K562 (cell line): Measurements from ENCODE around the gene CDKN2D. TPM values are rescaled to one million over a fixed set of nuclear protein-coding genes. Genes with fewer than 3 reads are reported as not detected.

ENCODE experiments used
- ATAC-seq: fragments of 200-7000 bp; cut with Tn5 transposase; 3 replicates; pipeline ENCODE4 v1.9.1; 2020; ENCODE audit warnings: moderate library complexity
- BruUV-seq: library from RNA; stranded (reverse); fragments of 400-500 nt; replicated peaks from 2 replicates; lab custom pipeline; 2021; lab: Mats Ljungman, UMichigan
- CTCF ChIA-PET: fragments of 300-600 bp; formaldehyde crosslinking; extraction: SDS; loops from one replicate; lab custom pipeline; 2021; ENCODE audit warnings: low intra/inter-chr PET ratio; lab: Yijun Ruan, JAX
- POLR2A ChIA-PET: fragments of 300-600, 350-650 bp; sonication (Branson Sonifier 250); formaldehyde crosslinking; extraction: SDS; loops from one replicate; lab custom pipeline; 2021; ENCODE audit warnings: antibody characterized with exemption, inconsistent platforms; lab: Yijun Ruan, JAX
- DNase-seq, 4 experiments: peaks; one replicate each; pipeline versions ENCODE4 v3.0.0 to v3.0.0-alpha.2; 2011 to 2018; ENCODE audit warnings: low spot score in 3 of 4, mixed read lengths in 3 of 4; ENCODE audit errors: extremely low read depth in 1 of 4
- FAIRE-seq: peaks from 2 replicates; lab custom pipeline; 2011; peaks lifted over from hg19 to GRCh38; lab: Jason Lieb, UNC
- H2AFZ ChIP-seq: 2 replicates; pipeline ENCODE4 v1.6.0; 2011; ENCODE audit warnings: low read depth, low read length, control low read depth, inconsistent platforms
- H3K27ac ChIP-seq: fragments of 200-600 bp; 3 replicates; pipeline ENCODE4 v1.8.0; 2011; ENCODE audit warnings: low read depth, mild to moderate bottlenecking, control low read depth, inconsistent platforms, low read length, moderate library complexity, mixed read lengths; ENCODE audit errors: extremely low read depth
- H3K27me3 ChIP-seq, 2 experiments: fragments of 300-600 bp in 1 of 2; 2 replicates in 1 of 2; 3 replicates in 1 of 2; pipeline versions ENCODE4 v1.6.0 to v1.8.0; 2011; ENCODE audit warnings: inconsistent platforms in 2 of 2, low read length in 2 of 2, mild to moderate bottlenecking in 1 of 2, mixed read lengths in 1 of 2, moderate library complexity in 1 of 2; ENCODE audit not compliant: control insufficient read depth in 2 of 2, insufficient read depth in 2 of 2
- H3K36me3 ChIP-seq: fragments of 300-600 bp; 3 replicates; pipeline ENCODE4 v1.8.0; 2011; ENCODE audit warnings: mild to moderate bottlenecking, low read length, inconsistent platforms; ENCODE audit not compliant: control insufficient read depth, insufficient read depth
- H3K4me1 ChIP-seq, 2 experiments: fragments of 200-600 bp in 1 of 2; replicated peaks in 1 of 2; 2 replicates in 1 of 2; 3 replicates in 1 of 2; pipeline versions ENCODE4 v1.5.1 to v1.8.0; 2011; ENCODE audit warnings: inconsistent platforms in 2 of 2, low read length in 2 of 2, mild to moderate bottlenecking in 1 of 2, mixed read lengths in 1 of 2, moderate library complexity in 1 of 2; ENCODE audit not compliant: control insufficient read depth in 2 of 2, insufficient read depth in 2 of 2
- H3K4me2 ChIP-seq: 2 replicates; pipeline ENCODE4 v1.6.1; 2011; ENCODE audit warnings: low read length, control low read depth, inconsistent platforms, mixed read lengths; ENCODE audit not compliant: insufficient read depth
- H3K4me3 ChIP-seq: fragments of 200-600 bp; sonication (generic), shearing (Covaris generic); 2 replicates; pipeline ENCODE4 v1.5.1; 2016; ENCODE audit warnings: control low read depth, inconsistent platforms
- H3K79me2 ChIP-seq: fragments of 200-600 bp; 3 replicates; pipeline ENCODE4 v1.8.0; 2011; ENCODE audit warnings: low read length, inconsistent platforms; ENCODE audit not compliant: control insufficient read depth, insufficient read depth
- H3K9ac ChIP-seq, 2 experiments: 2 replicates each; pipeline versions ENCODE4 v1.6.0 to v1.6.1; 2011; ENCODE audit warnings: low read depth in 2 of 2, low read length in 2 of 2, control low read depth in 1 of 2, inconsistent platforms in 1 of 2, mild to moderate bottlenecking in 1 of 2, mixed read lengths in 1 of 2; ENCODE audit not compliant: insufficient read depth in 1 of 2
- H3K9me1 ChIP-seq: one replicate; pipeline ENCODE4 v1.6.0; 2011; ENCODE audit warnings: inconsistent platforms, mild to moderate bottlenecking, low read length, moderate library complexity; ENCODE audit not compliant: control insufficient read depth, insufficient read depth
- H3K9me3 ChIP-seq: replicated peaks from 2 replicates; pipeline ENCODE4 v1.5.1; 2011; ENCODE audit warnings: low read depth, low read length, inconsistent platforms; ENCODE audit not compliant: control insufficient read depth, insufficient read depth
- H4K20me1 ChIP-seq: replicated peaks from 2 replicates; pipeline ENCODE4 v1.6.1; 2011; ENCODE audit warnings: low read length, inconsistent platforms, mixed read lengths; ENCODE audit not compliant: control insufficient read depth, insufficient read depth
- AFF4 ChIP-seq: sonication (generic); formaldehyde crosslinking; IDR thresholded peaks from 2 replicates; pipeline ENCODE4 v1.8.0; 2023; ENCODE audit warnings: mild to moderate bottlenecking, missing genetic modification reagents
- ARID3A ChIP-seq: IDR thresholded peaks from 2 replicates; pipeline ENCODE4 v1.6.1; 2012; ENCODE audit warnings: low read depth, low read length, improper control_type of control experiment, borderline replicate concordance
- BCOR ChIP-seq: fragments of 450-650 bp; IDR thresholded peaks from 2 replicates; pipeline ENCODE4 v1.6.1; 2016
- EP400 ChIP-seq: fragments of 450-650 bp; IDR thresholded peaks from 2 replicates; pipeline ENCODE4 v1.6.1; 2017; ENCODE audit warnings: antibody characterized with exemption, mild to moderate bottlenecking, moderate library complexity
- HBP1 ChIP-seq: fragments of 450-650 bp; formaldehyde crosslinking; IDR thresholded peaks from 2 replicates; pipeline ENCODE4 v1.4.0; 2022; ENCODE audit warnings: missing genetic modification characterization
- STAT6 ChIP-seq: sonication (generic); formaldehyde crosslinking; IDR thresholded peaks from 2 replicates; pipeline ENCODE4 v1.8.1; 2023; ENCODE audit warnings: mild to moderate bottlenecking, missing genetic modification reagents
- TAL1 ChIP-seq: fragments of 450-650 bp; IDR thresholded peaks from 2 replicates; pipeline ENCODE4 v1.6.1; 2016; ENCODE audit warnings: mild to moderate bottlenecking
- THRB ChIP-seq: fragments of 450-650 bp; formaldehyde crosslinking; conservative IDR thresholded peaks from 2 replicates; pipeline ENCODE4 v1.4.0; 2022; ENCODE audit warnings: mild to moderate bottlenecking, missing genetic modification characterization
- ZNF165 ChIP-seq: fragments of 250-450 bp; sonication (Bioruptor Pico); IDR thresholded peaks from 2 replicates; pipeline ENCODE4 v1.4.0; 2020; ENCODE audit warnings: borderline replicate concordance
- ZNF316 ChIP-seq: fragments of 450-650 bp; IDR thresholded peaks from 2 replicates; pipeline ENCODE4 v1.6.1; 2016
- ZNF408 ChIP-seq: fragments of 250-450 bp; sonication (Bioruptor Pico); IDR thresholded peaks from 2 replicates; pipeline ENCODE4 v1.4.0; 2020; ENCODE audit warnings: low read depth, mild to moderate bottlenecking, moderate library complexity
- ZNF707 ChIP-seq: fragments of 250-450 bp; sonication (Bioruptor Pico); conservative IDR thresholded peaks from 2 replicates; pipeline ENCODE4 v1.8.0; 2022; ENCODE audit warnings: inconsistent platforms, mild to moderate bottlenecking, moderate library complexity
- WGBS: fragments of 100-300 bp; shearing (Covaris generic); methylation state at CpG from one replicate; pipeline ENCODE4 v1.1.6; 2016; ENCODE audit warnings: low coverage, mixed read lengths; ENCODE audit not compliant: insufficient coverage; ENCODE audit errors: missing lambda C conversion rate; 5-methylcytosine and 5-hydroxymethylcytosine counted together
- in situ Hi-C: fragments of 300-500 bp; cut with MboI; formaldehyde crosslinking; loops from 4 replicates; pipeline ENCODE4 v1.15.0; 2018; ENCODE audit warnings: inconsistent platforms, mixed read lengths
- intact Hi-C: fragments of 100-400 bp; cut with micrococcal nuclease; formaldehyde crosslinking; loops from 2 replicates; pipeline ENCODE4 v1.14.2; 2022
- polyA plus RNA-seq, 8 experiments: library from polyadenylated mRNA; depleted of rRNA in 4 of 8; stranded (reverse) in 5 of 8; unstranded in 3 of 8; fragments of >200 nt; fragmentation: Nextera tagmentation in 2 of 8; fragmentation: Illumina TruSeq in 1 of 8; extraction: Ambion mirVana in 2 of 8; extraction: Trizol in 1 of 8; gene quantifications; 2 replicates each; pipeline versions ENCODE4 v1.2.1 to v1.2.3, GENCODE V29; 2011 to 2014; ENCODE audit warnings: inconsistent platforms in 1 of 8, missing spikeins in 1 of 8
- total RNA-seq, 7 experiments: library from RNA; depleted of rRNA in 6 of 7; stranded (reverse); fragments of >200 nt in 6 of 7; fragmentation: Illumina TruSeq in 2 of 7; extraction: Trizol in 2 of 7; gene quantifications; 2 replicates each; pipeline versions ENCODE4 v1.2.1 to v1.2.3, GENCODE V29; 2011 to 2021; ENCODE audit warnings: low replicate concordance in 1 of 7

CDKN2D gene
- total and polyA plus RNA-seq, 9 of the 15 experiments (the other 6 are each of a cell fraction or from before 2014, with no cell fraction given), result 0.41 to 8.2 (median 3.7) TPM

GRCh38 chr19:10574462-10574861 is 5.7 kb upstream of the CDKN2D start:
- in situ Hi-C loops, result loop anchor here (5.0 kb wide), 1 partner anchor 167 kb away; no protein-coding TSS in a partner anchor
- Histone ChIP-seq H3K9me3 (no peaks in the 10 kb centered on the region), H3K9ac (peak overlapping the region in 1 of 2 experiments; percentile 26; a peak in 1 of 4 replicates), H3K79me2 (no peaks in the 10 kb centered on the region), H3K27ac (no peak overlapping the region), H3K4me3 (no peak overlapping the region), H3K9me1 (no peaks in the 10 kb centered on the region), H3K4me2 (no peak overlapping the region), H2AFZ (no peak overlapping the region), H4K20me1 (no peaks in the 10 kb centered on the region), H3K4me1 (peaks cover 10 to 24% of the 10 kb centered on the region in 2 experiments; a peak in 4 of 5 replicates), H3K27me3 (no peaks in the 10 kb centered on the region), H3K36me3 (no peaks in the 10 kb centered on the region)
- ATAC-seq (no peak), FAIRE-seq (no peak), DNase-seq (no peak)
- 75% methylated on average over 8 of the region's 8 CpGs for WGBS
- POLR2A ChIA-PET, result interaction anchor here (1.0 kb wide), 1 partner anchor 69 kb away, joined by 3 read pairs; no protein-coding TSS in a partner anchor
- CTCF ChIA-PET, result no interaction called here
- BruUV-seq, result no TSS peak
- intact Hi-C loops, result loop anchor here (5.0 kb wide), 1 partner anchor 172 kb away; the partner anchor contains the start of gene CDC37
- TF ChIP-seq HBP1 (CRISPR knock-in tag) (no peak), ZNF408 (CRISPR knock-in tag) (no peak), EP400 (no peak), TAL1 (no peak), ZNF165 (CRISPR knock-in tag) (no peak), ZNF707 (no peak), ZNF316 (no peak), STAT6 (CRISPR knock-in tag) (no peak), AFF4 (CRISPR knock-in tag) (no peak), ARID3A (no peak), THRB (CRISPR knock-in tag) (no peak), BCOR (no peak)
